Heart left ventricle (tissue), 16 donors: ENCODE data around the gene SPTBN1. TPM values are rescaled to one million over a fixed set of nuclear protein-coding genes. Genes with fewer than 3 reads are reported as not detected.

Source experiments
- ATAC-seq, 4 donors: fragments of 200-7000 bp; cut with Tn5 transposase; one replicate each; pipeline ENCODE4 v1.9.1; 2020 to 2022; ENCODE audit warnings: moderate library complexity in 4 of 4, mild to moderate bottlenecking in 3 of 4, moderate number of reproducible peaks in 1 of 4
- DNase-seq, 5 donors: peaks; one replicate each; pipeline ENCODE4 v3.0.0-alpha.2; 2020
- H3K27ac ChIP-seq, 12 donors: fragments of 200-600 bp; sonication (generic) in 4 of 12; one replicate each; pipeline versions ENCODE4 v1.5.0 to v1.8.0; 2016 to 2022; ENCODE audit warnings: mild to moderate bottlenecking in 2 of 12
- H3K27me3 ChIP-seq, 9 donors: fragments of 200-600 bp; sonication (generic) in 2 of 9; one replicate each; pipeline versions ENCODE4 v1.5.1 to v1.8.0; 2016 to 2022; ENCODE audit warnings: mild to moderate bottlenecking in 3 of 9
- H3K36me3 ChIP-seq, 9 donors: fragments of 200-600 bp; sonication (generic) in 2 of 9; one replicate each; pipeline versions ENCODE4 v1.5.0 to v1.8.0; 2018 to 2022; ENCODE audit warnings: mild to moderate bottlenecking in 2 of 9
- H3K4me1 ChIP-seq, 12 donors: fragments of 200-600 bp; sonication (generic) in 4 of 12; one replicate each; pipeline versions ENCODE4 v1.5.0 to v1.8.0; 2016 to 2022; ENCODE audit warnings: mild to moderate bottlenecking in 3 of 12
- H3K4me3 ChIP-seq, 12 donors: fragments of 200-600 bp; sonication (generic) in 4 of 12; one replicate each; pipeline versions ENCODE4 v1.5.0 to v1.8.0; 2017 to 2022; ENCODE audit warnings: mild to moderate bottlenecking in 9 of 12, moderate library complexity in 4 of 12
- H3K9me3 ChIP-seq, 12 donors: fragments of 200-600 bp; sonication (generic) in 4 of 12; one replicate each; pipeline versions ENCODE4 v1.5.0 to v1.8.0; 2016 to 2022; ENCODE audit warnings: mild to moderate bottlenecking in 1 of 12
- CTCF ChIP-seq, 12 donors: fragments of 200-600 bp; sonication (generic) in 4 of 12; IDR thresholded peaks; one replicate each; pipeline versions ENCODE4 v1.5.0 to v1.8.0; 2018 to 2022; ENCODE audit warnings: antibody characterized with exemption in 12 of 12, mild to moderate bottlenecking in 5 of 12
- POLR2A ChIP-seq, 2 donors: fragments of 450-650 bp; IDR thresholded peaks; one replicate each; pipeline ENCODE4 v1.6.1; 2017; ENCODE audit warnings: antibody characterized with exemption in 2 of 2, mild to moderate bottlenecking in 2 of 2, moderate library complexity in 2 of 2
- WGBS, 4 donors: extraction: QIAGEN DNeasy Blood & Tissue Kit in 2 of 4; methylation state at CpG; one replicate each; pipeline versions ENCODE4 v1.1.5 to v1.1.7; 2013 to 2018; 5-methylcytosine and 5-hydroxymethylcytosine counted together
- intact Hi-C, 10 donors: fragments of 100-400 bp; cut with DNase I; formaldehyde crosslinking; loops; one replicate each; pipeline versions ENCODE4 v1.11.1 to v1.14.2; 2022
- polyA plus RNA-seq, 2 donors: library from polyadenylated mRNA; stranded (reverse); fragments of 200-250 nt; gene quantifications; one replicate each; pipeline ENCODE4 v1.2.3, GENCODE V29; 2013
- total RNA-seq, 9 donors: library from RNA; depleted of rRNA in 2 of 9; stranded (reverse); fragments of >200 nt in 2 of 9; fragmentation: NEBNext Ultra II Directional in 3 of 9; extraction: Animal tissue kit (Norgen Biotek cat#: 25700) in 3 of 9; gene quantifications; one replicate each; pipeline versions ENCODE4 v1.1.0 to v1.2.4, GENCODE V29; 2016 to 2023
- donor health status: ischemic (EF 13 %, LVEDD 7.1; RV severe dilation, severe dysfunction).
- donor health status: healthy with polysubstance abuse.
- donor health status: DM: no; HTN: yes; CAD: no.
- donor health status: DM: no; HTN: no; CAD: no.
- donor health status: ischemic (EF 25% LVEDD 6.9; RV normal size, moderate dysfunction).
- donor health status: ischemic (EF 25% LVEDD 5.7; RV mildly dilated, moderate dysfunction).
- donor health status: healthy.
- donor health status: DM: yes; HTN: yes; CAD: no.
- donor health status: ischemic (EF 35%, LVEDD 5.7; RV mildly dilated, moderate dysfunction).
- donor health status: nonischemic (EF 11% LVEDD 7.7; RV severe dilation, severe dysfunction).
- donor health status: DM: yes; HTN: yes; CAD: no.
- donor health status: PGD.
- donor health status: ischemic (EF 29% LVEDD 5.4; RV normal size, mild dysfunction).
- donor health status: nonischemic (EF 23%, LVEDD 6.1; RV moderate dilation, normal function).

Gene SPTBN1
- total and polyA plus RNA-seq, 11 donors: 124 to 659 (median 422) TPM

GRCh38 chr2:54598347-54599325 is 142.5 kb downstream of the SPTBN1 start:
- H3K4me1 ChIP-seq: peaks cover 49 to 98% (median 91%) of the 10 kb centered on the region in 12 donors
- intact Hi-C loops: loop anchor here in 2 of 10 donors (5.0 kb wide), 2 partner anchors 36 to 39 kb away; no protein-coding TSS in a partner anchor

GRCh38 chr2:54599326-54599710 is 143.2 kb downstream of the SPTBN1 start:
- intact Hi-C loops: loop anchor here in 2 of 10 donors (5.0 kb wide), 2 partner anchors 37 to 38 kb away; no protein-coding TSS in a partner anchor
- 62 to 83% (median 72%) methylated on average over 5 of the region's 5 CpGs for WGBS, 4 donors
- Histone ChIP-seq H3K36me3 (peaks cover 0 to 25% (median 15%) of the 10 kb centered on the region in 9 donors), H3K27me3 (no peaks in the 10 kb centered on the region), H3K27ac (peak overlapping the region; percentile 26 to 82 (median 74)), H3K4me3 (no peak overlapping the region), H3K9me3 (no peaks in the 10 kb centered on the region), H3K4me1 (peaks cover 55 to 100% (median 97%) of the 10 kb centered on the region in 12 donors)
- no peak for TF ChIP-seq CTCF (IDR thresholded peaks at IDR 0.05)
- no peak for TF ChIP-seq POLR2A (IDR thresholded peaks at IDR 0.05)
- ATAC-seq (no peak), DNase-seq (peak in 2 of 5 donors; percentile 46 to 48)

More at GRCh38 chr2:54598347-54599325, 142.5 kb downstream of the SPTBN1 start:
- Histone ChIP-seq H3K36me3 (peaks cover 0 to 25% (median 15%) of the 10 kb centered on the region in 9 donors), H3K27me3 (no peaks in the 10 kb centered on the region), H3K9me3 (no peaks in the 10 kb centered on the region), H3K27ac (peak overlapping the region in 11 of 12 donors; percentile 29 to 82 (median 76)), H3K4me3 (no peak overlapping the region)
- ATAC-seq (no peak), DNase-seq (no peak)
- 89 to 94% (median 91%) methylated on average over 14 of the region's 14 CpGs for WGBS, 4 donors
- TF ChIP-seq CTCF (IDR thresholded peaks at IDR 0.05): no peak

- DNase-seq (peak; percentile 65 to 86 (median 78)), ATAC-seq (peak; percentile 39 to 60 (median 53))
- no peaks in the 10 kb centered on the region for H3K27me3 ChIP-seq
- H3K9me3 ChIP-seq: no peaks in the 10 kb centered on the region
- TF ChIP-seq POLR2A (IDR thresholded peaks at IDR 0.05) (no peak), CTCF (IDR thresholded peaks at IDR 0.05) (no peak)
- peaks cover 0 to 25% (median 15%) of the 10 kb centered on the region in 9 donors for H3K36me3 ChIP-seq
- peak overlapping the region; percentile 26 to 82 (median 74) for H3K27ac ChIP-seq
- 10 to 23% (median 17%) methylated on average over 4 of the region's 4 CpGs for WGBS, 4 donors
- peaks cover 59 to 100% (median 100%) of the 10 kb centered on the region in 12 donors for H3K4me1 ChIP-seq
- no peak overlapping the region for H3K4me3 ChIP-seq
- intact Hi-C loops: loop anchor here in 2 of 10 donors (5.0 kb wide), 2 partner anchors 37 to 38 kb away; no protein-coding TSS in a partner anchor
Measured at GRCh38 chr2:54599914-54600313, 143.8 kb downstream of the SPTBN1 start.

- Histone ChIP-seq H3K27ac (peak overlapping the region in 11 of 12 donors; percentile 44 to 82 (median 75)), H3K9me3 (no peaks in the 10 kb centered on the region), H3K36me3 (peaks cover 0 to 21% (median 15%) of the 10 kb centered on the region in 9 donors), H3K27me3 (no peaks in the 10 kb centered on the region), H3K4me3 (no peak overlapping the region), H3K4me1 (peaks cover 57 to 100% (median 100%) of the 10 kb centered on the region in 12 donors)
- no peak for TF ChIP-seq POLR2A (IDR thresholded peaks at IDR 0.05)
- no peak for TF ChIP-seq CTCF (IDR thresholded peaks at IDR 0.05)
- ATAC-seq: no peak
- intact Hi-C loops: no loop called here
- DNase-seq: no peak
- 5 to 27% (median 12%) methylated on average over 2 of the region's 2 CpGs for WGBS, 4 donors
Measured at GRCh38 chr2:54601339-54601738, 145.2 kb downstream of the SPTBN1 start.
